GM19455 (cell line): ENCODE measurements around the gene TCF7L1.

Experiments
- ATAC-seq: cut with Tn5 transposase; IDR thresholded peaks from one replicate; pipeline ENCODE4 v1.9.1; 2021; ENCODE audit not compliant: unreplicated experiment

TCF7L1 gene

DNA sequence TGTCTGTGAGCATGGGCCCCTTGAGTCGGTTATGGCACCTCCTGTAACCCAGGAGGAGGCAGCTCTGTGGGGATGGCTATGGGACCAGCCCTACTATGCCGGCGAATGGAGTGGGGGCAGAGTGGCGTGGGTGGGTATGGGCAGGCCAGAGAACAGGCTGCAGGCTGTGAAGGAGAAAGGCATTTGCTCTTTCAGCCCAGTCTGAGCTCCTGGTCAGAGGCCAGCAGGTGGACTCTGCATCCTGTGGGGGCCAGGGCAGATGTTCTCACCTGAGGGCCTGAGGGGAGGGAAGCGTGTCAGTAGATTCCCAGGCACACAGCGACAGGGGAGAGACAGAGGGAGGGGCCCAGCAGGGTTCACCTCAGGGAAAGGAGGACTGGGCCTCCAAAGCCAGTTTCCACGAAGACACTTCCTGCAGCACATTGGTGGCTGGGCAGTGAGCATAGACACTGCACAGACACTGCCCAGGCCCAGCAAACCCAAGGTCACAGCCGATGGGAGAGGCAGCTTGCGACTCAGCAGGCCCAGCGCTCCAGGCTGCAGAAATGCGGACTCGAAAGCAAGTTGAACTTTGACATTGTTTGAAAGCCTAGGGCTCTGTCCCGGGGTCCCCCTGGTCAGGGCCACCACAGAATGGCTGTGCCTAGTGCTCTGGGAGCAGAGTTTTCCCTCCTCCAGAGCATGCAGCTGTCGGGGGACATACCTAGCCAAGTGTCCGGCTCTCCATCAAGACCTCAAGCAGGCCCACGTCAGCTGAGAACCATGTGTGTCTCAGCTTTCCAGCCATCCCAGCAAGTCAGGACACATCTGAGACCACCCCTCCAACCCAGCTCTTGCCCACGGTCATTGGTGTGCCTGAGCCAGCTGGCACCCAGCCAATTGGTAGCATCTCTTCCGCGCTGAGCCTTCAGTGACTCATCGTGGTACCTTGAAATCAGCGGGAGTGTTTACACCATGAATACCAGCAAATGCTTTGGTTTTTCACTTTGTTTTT is 140.8 kb downstream of the TCF7L1 start:
- no peak for ATAC-seq

DNA sequence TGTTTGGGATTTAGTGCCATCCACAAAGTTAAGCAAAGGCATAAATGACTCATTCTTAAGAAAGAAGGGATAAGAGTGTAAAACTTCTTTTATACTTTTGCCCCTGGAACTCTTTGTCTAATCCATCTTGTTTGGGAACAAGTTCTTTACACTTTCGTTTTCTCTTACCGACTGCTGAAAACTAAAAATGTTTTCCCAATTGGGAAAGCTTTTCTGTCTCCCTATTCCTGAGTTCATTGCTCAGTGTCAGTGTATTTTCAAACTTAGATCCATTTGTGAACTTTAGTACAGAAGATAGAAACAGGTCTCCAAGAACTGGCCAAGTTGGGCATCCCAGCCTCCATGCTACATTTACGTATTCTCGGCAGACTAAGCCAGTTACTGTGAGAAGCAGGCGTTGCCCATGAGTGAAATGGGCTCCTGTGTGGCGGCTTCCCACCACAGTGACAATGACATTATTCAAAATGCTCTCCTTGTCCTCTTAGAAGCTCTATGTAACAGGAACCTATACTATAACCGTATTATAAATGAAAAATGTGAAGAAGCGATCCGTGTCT is 142.9 kb downstream of the TCF7L1 start:
- ATAC-seq, result no peak

DNA sequence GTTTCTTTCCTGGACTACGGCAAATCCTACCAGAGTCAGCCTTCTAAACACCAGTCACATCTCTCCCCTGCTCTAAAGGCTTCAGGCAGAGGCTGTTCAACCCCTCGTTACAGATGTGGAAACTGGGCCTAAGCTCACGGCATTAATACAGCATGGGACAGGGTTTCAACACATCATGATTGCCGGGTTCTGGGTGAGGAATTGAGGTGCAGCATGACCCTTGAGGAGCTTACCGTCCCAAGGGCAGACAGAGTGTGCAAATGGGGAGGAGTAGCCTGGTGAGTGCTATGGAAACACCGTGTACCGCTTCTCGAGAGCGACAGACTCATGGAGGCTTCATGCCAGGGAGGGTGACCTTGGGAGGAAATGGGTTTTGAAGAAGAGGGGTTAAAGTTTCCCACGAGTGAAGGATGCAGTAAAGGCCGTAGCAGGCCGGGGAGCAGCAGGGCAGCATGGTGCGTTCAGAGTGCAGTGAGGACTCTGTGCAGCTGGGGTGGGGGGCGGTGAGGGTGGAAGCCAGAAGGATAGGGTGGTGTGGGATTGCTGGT is 143.5 kb downstream of the TCF7L1 start:
- no peak for ATAC-seq

DNA sequence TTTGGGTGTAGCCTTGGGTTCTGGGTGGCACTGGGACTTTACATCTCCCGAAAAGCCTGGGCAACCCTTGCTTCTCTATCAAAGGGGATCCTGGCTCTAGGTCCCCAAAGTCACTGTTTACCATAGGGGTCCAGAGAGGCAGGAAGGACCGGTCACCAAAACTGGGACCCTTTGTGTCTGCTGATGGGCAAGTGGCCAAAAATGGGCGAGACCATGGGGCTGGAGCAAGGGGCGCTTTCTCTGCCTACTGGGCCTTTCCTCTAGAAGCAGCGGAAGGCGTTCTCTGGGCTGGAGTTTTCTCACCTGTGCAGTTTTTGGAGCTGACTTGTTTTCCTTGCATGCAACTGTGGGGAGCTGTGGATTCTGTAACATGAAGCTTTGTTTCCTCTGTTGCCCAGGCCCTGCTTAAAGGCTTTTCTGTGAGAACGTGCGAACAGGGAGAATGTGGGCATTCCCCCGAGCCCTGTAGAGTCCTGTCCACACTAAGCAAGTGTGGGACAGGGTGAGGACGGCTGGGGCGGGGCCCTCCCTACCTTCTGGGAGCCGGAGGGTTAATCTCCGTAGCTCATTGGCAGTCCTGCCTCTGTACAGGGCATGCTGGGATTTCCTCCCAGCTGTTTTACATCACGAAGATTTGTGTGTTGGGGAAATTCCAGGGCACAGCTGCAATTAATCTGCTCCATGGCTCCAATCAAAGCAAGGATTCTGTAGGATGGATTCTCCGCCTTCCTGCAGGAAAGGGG is 144.4 kb downstream of the TCF7L1 start:
- no peak for ATAC-seq

DNA sequence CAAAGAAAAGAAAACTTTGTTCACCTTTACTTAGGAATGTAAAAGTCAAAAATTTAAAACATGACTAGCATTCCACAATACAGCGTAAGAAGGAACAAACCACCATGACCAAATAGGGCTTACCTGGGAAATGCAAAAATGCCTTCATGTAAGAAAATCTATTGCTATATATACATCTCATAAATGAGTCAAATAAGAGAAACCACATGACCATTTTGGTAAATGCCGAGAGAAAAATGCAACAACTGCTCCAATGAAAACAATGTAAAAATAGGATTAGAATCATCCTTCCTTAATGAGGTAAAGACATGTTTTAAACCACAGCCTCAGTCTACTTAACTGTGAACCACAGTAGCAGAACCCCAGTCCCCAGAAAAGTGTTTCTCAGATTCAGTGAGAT is 145.2 kb downstream of the TCF7L1 start:
- no peak for ATAC-seq

DNA sequence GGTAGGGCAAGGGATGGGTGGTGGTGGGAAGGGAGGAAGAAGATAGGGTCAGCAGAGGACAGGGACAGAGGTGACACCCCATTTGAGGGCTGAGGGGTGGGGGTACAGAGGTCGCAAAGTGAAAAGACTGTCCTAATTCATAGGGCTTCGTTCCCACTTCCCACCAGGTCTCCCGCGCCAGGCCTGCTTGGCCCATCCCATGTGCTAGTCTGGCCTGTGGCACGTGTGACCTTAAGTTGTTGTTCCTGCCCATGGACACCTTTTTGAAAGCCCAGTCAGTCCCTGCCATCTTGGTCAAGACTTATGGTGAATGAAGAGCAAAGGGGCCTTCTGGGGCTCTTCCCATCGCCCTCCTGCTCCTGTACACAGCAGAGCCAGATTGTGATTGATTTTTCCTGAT is 148.4 kb downstream of the TCF7L1 start:
- ATAC-seq, result no peak

DNA sequence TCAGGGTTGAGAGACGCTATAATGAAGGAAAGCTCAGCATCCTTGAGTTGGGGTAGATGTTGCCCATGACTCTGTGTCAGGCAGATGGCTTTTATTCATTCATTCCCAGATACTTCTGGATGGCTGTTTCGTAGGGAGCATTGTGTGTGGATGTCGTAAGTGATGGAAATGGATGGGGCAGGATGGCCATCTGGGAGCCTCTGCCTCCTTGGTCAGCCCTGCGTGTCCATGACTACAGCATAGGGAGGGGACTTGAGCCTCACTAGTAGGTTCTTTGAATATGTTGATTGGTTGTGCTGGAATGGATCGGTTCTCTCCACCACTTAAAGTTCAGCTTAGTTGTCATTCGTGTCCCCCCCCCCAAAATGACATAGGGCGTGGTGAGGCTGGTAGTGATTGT is 149.7 kb downstream of the TCF7L1 start:
- ATAC-seq, result no peak

DNA sequence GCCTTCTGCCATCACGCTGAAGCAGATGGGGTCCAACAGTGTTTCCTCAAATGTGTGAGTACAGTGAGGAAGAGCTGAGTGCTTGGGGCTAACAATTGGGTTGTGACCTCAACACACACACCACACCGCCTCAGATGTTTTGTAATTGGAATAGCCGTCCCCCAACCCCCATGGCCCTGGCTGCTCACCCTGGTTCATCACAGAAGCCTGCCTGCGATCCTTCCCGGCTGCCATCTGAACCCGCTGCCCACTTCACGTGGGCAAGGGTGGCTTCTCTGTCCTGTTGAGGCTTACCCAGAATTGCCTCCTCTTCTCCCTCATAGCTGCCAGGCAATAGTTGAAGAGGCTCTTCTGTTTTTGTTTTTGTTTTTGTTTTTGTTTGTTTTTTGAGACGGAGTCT is 150.4 kb downstream of the TCF7L1 start:
- ATAC-seq, result no peak

DNA sequence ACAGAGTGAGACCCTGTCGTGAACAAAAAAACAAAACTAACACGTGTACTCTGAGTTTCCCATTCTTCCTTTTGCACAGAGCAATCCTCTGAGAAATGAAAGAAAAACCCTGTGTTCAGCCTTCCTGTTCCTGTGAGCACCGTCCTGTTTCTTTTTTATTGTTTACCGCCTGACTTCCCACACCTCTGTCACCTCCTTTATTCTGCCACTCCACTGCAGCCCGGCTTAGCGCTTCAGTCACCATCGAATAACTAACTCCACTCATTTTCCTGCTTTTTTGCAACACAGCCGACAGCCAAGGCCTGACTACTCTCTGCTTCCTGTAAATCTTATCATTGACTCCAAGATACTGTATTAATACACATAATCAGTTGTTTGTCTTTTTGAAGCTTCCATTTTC is 153.7 kb downstream of the TCF7L1 start:
- ATAC-seq, result no peak

DNA sequence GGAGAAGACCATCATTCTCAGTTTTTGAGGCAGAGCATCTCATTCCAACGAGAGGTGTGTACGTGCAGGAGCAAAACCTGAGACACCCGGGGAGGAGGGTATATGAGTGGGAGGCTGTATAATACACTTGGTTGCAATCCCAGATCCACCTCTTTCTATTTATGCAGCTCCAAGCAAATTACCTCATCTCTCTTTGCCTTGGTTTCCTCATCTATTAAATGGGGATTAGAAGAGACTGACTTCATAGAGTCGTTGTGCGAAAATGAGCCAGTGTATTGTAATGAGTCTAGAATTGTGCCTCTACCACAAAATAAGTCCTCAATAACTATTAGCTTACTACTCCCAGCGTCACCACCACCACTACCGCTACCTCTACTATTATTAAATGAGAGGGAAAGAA is 154.5 kb downstream of the TCF7L1 start:
- no peak for ATAC-seq

DNA sequence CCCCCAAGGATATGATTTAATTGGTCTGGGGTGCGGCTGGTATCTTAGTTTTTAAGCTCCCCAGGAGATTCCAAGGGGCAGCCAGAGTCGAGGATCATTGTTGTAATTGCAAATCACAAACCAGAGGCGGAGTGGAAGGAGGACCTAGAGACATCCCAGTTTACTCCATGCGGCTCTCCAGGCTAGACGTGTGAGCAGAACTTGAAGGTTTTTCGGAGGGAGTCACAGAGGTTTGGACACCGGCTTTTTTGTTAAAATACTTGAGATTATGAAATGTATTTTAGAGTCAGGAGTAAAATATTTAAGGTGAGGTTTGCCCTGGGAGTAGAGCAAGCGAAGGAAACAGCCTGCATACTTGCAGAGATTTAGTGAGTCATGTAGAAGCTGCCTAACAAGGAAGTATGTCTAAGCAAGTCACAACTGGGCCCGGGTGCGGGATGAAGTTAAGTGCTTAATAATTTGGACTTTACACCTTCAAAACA is 155.1 kb downstream of the TCF7L1 start:
- no peak for ATAC-seq

DNA sequence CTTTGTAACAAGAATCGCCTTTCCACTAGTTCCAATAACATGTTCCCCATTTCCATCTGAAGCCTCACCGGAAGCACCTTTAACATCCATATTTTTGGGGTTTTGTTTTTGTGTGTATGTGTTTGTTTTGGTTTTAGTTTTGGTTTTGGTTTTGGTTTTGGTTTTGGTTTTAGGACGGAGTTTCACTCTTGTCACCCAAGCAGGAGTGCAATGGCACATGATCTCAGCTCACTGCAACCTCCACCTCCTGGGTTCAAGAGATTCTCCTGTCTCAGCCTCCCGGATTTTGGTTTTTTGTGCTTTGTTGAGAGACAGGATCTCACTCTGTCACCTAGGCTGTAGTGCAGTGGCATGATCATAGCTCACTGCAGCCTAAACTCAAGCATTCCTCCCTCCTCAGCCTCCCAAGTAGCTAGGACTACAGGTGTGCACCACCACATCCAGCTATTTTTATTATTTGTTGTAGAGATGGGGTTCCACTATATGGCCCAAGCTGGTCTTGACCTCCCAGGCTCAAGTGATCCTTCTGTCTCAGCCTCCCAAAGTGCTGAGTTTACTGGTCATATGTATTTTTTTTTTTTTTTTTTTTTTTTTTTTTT is 158.3 kb downstream of the TCF7L1 start:
- no peak for ATAC-seq

DNA sequence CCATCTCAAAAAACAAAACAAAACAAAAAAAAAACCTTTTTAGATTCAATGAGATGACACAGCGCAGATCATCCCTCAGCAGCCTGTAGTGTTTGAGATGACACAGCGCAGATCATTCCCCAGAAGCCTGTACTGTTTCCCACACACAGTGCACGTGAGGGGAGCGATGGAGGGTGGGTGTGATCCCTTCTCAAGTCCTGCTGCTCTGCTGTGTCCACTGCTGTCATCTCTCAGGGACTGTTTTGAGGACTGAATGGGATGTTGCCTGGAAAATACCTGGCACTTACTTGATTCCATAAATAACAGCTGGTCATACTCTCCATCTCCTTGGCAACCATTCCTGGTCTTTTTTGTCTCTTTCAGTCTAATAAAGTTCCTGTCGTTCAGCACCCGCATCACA is 168.9 kb downstream of the TCF7L1 start:
- no peak for ATAC-seq

DNA sequence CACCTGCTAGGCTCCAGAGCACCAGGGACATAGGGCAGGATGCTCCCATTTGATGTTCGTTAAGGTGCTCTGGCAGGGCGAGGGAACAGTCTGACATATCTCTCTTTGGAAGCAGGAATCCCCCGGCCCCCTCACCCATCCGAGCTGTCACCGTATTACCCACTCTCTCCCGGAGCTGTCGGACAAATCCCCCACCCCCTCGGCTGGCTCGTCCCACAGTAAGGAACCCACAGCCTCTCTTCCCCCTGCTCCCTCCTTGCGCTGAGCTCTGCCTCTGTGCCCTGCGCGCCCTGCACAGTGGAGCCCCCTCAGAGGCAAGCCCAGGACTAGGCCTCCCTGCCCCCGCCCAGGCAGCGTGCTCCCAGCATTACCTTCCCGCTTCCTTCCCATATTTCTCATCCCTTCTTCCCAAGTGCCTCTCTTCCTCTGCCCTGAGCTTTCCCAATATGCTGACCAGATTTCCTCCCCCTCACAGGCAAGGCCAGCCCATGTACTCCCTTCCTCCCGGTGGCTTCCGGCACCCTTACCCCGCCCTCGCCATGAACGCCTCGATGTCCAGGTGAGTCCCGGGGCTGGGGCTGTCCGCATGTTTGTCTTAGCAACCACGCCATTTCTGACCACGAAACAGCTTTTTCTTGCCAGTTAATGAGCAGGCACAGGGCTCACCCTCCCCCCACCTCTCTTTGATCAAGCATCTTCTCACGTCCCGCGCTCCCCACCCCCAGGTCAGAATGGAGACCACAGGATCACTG is 170.8 kb downstream of the TCF7L1 start:
- ATAC-seq, result no peak

DNA sequence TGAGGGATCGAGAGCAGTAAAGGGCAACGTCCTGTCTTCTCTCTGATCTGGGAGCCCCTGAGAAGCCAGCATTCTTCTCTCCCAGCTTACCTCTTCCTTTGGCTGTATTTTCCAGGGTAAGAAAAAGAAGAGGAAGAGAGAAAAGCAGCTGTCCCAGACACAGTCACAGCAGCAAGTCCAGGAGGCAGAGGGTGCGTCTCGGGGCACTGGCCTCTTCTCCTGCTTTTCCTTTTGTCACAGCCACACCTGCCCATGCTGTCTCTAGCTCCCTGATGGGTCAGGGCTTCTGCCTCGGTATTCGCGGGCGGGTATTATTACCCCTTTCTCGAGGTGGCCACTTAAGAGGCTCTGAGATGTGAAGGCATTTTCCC is 174.3 kb downstream of the TCF7L1 start:
- ATAC-seq, result no peak

DNA sequence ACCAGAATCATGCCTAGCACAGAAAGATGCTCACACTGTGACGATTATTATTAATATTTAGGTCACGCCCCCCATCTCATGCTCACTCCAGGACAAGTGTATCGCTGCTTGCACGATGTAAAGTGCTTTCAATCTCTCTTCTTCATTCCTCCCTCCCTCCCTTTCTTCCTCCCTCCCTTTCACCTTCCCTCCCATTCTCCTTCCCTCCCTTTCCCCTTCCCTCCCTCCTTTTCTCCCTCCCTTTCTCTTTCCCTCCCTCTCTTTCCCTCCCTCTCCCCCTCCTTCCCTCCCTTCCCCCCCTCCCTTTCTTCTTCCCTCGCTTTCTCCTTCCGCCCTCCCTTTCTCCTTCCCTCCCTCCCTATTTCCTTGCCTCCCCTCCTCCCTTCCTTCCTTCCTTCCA is 175.0 kb downstream of the TCF7L1 start:
- no peak for ATAC-seq

DNA sequence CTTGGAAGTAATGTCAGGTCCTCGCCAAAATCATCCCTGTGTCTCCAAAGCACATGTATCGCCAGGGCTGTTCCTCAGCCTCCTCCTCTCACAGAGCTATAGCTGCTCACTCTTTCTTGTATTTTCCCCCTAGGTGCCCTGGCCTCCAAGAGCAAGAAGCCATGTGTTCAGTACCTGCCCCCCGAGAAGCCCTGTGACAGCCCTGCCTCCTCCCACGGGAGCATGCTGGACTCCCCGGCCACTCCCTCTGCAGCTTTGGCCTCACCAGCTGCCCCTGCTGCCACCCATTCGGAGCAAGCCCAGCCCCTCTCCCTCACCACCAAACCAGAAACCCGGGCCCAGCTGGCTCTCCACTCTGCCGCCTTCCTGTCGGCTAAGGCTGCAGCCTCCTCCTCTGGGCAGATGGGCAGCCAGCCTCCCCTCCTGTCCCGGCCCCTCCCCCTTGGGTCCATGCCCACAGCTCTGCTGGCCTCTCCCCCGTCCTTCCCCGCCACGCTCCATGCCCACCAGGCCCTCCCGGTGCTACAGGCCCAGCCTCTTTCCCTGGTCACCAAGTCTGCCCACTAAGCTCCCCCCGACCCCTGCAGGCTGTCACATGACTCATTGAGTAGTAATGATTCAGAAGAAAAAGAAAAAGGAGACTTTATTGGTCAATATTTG is 175.8 kb downstream of the TCF7L1 start:
- no peak for ATAC-seq

DNA sequence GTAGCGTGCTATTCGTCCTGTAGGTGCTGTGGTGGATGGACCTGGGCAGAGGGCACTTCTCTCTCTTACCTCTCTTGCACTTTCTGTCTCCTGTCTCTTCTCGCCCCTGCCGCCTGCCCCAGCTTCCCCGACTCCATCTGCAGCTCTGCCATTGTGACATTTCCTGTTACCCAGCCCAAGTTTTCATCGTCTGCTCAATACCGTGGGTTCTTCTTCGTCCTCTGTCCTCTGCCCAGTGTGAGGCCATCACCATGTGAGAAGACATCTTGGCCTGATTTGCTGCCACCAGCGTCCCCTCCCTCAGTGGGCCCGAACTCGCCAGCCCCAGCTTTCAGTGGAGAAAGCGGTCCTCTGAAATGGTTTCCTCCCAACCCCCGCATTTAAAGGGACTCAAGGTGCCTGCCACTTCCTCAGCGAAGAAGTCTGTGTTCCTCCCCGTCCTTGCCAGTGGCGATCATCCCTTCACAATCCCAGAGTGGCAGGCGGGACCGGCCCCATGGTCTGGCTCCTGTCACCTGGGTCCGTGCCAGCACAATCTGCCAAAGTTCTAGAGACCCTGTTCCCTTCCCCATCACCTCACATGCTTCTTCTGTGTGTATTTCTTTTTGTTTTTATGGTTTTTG is 176.6 kb downstream of the TCF7L1 start:
- no peak for ATAC-seq

DNA sequence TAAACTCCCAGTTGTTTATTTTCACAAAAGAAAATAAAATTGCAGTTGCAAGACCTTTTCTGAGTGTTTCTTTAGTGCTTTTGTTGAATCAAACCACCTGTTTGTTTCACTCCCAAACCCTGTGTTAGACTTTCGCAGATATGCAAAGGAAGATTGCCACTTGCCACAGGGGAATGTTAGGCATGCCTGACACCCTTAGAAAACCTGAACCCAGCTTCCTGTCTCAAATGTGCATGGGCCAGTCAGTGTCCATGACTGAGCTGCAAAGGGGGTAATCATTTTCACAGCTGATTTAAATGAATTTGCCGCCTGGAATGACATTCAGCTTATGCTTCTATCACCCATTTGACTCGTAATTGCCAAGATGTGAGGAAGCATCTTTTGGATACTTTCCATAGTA is 177.1 kb downstream of the TCF7L1 start:
- no peak for ATAC-seq
